GM18907 (cell line): ENCODE data around the gene HLA-G.
"Not testable (repeated sequence)": the region's sequence is repeated elsewhere in the genome, so short reads cannot be mapped to it uniquely, and the experiment has no call there.

Source experiments
- ATAC-seq: cut with Tn5 transposase; IDR thresholded peaks from one replicate; pipeline ENCODE4 v1.9.1; 2021; ENCODE audit warnings: mild to moderate bottlenecking, moderate library complexity; ENCODE audit not compliant: unreplicated experiment

HLA-G gene

GRCh38 chr6:29827579-29828470 lies at the start of gene HLA-G:
TSS of gene HLA-G (plus strand) at chr6:29827825. CDS start at chr6:29827845, 20 bp downstream.
- no peak for ATAC-seq

GRCh38 chr6:29780019-29780698 lies 47.5 kb upstream of the HLA-G start:
- not testable (repeated sequence) for ATAC-seq

- no peak for ATAC-seq
Observed at GRCh38 chr6:29789176-29789575, 38.4 kb upstream of the HLA-G start.

GRCh38 chr6:29790626-29791025 lies 37.0 kb upstream of the HLA-G start:
- ATAC-seq, result no peak

DNA sequence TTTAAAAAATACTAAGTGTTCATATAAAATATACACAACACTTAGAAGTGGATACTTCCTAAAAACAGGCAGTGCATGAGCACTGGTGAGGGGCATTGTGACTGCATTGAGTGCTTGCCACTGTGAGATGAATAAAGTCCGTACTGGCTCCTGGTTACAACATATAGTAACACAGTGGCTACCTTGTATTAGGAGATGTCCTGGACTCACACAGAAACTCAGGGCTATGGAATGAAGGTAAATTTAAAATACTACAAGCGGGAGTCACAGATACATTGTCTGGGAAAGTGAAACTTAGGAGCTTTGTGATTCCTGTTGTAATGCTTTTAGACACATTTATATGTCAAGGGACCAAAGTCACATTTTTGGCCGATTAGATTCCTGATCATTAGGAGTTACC lies 36.5 kb upstream of the HLA-G start:
- no peak for ATAC-seq

DNA sequence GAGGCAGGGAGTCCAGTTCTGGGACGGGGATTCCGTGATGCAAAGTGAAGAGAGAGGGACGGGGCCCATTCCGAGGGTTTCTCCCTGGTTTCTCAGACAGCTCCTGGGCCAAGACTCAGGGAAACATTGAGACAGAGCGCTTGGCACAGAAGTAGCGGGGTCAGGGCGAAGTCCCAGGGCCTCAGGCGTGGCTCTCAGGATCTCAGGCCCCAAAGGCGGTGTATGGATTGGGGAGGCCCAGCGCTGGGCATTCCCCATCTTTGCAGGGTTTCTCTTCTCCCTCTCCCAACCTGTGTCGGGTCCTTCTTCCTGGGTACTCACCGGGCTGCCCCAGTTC lies 35.9 kb upstream of the HLA-G start:
- ATAC-seq, result no peak

DNA sequence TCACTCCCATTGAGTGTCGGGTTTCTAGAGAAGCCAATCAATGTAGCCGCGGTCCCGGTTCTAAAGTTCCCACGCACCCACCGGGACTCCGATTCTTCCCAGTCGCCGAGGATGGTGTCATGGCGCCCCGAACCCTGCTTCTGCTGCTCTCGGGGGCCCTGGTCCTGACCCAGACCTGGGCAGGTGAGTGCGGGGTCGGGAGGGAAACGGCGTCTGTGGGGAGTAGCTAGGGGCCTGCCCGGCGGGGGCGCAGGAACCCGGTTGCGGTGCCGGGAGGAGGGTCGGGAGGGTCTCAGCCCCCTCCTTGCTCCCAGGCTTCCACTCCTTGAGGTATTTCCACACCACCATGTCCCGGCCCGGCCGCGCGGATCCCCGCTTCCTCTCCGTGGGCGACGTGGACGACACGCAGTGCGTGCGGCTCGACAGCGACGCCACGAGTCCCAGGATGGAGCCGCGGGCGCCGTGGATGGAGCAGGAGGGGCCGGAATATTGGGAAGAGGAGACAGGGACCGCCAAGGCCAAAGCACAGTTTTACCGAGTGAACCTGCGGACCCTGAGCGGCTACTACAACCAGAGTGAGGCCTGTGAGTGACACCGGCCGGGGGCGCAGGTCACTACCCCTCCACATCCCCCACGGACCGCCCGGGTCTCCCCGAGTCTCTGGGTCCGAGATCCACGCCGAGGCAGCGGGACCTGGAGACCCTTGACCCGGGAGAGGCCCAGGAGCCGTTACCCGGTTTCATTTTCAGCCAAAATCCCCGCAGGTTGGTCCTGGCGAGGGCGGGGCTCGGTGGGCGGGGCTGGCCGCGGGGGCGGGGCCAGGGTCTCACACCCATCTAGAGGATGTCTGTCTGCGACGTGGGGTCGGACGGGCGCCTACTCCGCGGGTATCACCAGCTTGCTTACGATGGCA lies 35.2 kb upstream of the HLA-G start:
- no peak for ATAC-seq

- ATAC-seq, result no peak
Observed at GRCh38 chr6:29793036-29793356, 34.6 kb upstream of the HLA-G start.

DNA sequence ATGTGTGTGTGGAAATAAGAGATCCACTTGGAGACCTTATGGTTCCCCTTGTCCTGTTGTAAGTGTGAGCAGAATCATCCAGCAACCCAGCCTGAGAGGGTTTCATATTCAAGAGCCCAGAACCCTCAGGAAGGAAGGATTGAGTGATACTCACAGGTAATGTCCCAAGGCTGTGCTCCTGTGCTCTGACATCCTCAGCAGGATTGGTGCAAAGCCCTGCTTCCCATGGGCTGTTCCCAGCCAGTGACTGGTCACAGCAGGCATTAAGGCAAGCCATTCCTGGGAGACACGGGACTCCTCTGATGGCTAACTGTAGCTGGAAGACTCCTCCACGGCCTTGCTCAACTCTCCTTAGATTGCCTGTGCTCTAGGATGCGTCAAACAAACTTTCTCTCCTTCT lies 33.8 kb upstream of the HLA-G start:
- no peak for ATAC-seq

GRCh38 chr6:29796026-29796425 lies 31.6 kb upstream of the HLA-G start:
- ATAC-seq, result no peak

GRCh38 chr6:29797135-29797534 lies 30.5 kb upstream of the HLA-G start:
- ATAC-seq, result no peak

DNA sequence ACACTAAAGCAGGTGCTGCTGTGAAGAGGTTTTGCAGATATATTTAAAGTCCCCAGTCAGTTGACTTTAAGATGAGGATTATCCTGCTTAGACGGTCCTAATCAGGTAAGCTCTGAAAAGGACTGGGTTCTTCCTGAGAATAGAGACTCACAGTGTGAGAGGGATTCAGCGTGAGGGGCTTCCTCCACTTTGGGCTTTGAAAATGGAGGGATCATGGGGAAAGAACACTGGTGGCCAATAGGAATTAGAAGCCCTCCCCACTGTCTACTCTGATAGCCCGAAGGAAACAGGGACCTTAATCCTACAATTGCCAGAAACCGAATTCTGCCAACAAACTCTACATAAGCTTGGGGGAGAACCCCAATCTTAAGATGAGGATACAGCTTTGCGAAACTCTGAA lies 29.7 kb upstream of the HLA-G start:
- ATAC-seq, result no peak

DNA sequence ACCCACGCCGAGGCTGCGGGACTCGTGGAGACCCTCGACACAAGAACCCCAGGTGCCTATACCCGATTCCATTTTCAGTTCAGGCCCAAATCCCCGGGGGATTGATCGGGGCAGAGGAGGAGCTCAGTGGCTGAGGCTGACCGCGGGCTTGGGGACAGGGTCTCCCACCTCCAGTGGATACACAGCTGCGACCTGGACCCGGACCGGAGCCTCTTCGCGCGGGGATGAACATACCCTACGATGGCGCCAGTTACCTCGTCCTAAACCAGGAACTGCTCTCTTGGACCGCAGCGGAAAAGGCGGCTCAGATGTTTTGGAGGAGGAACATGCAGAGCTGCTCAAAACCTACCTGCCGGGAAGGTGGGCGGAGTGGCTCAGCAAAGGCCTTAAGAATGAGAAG lies 27.4 kb upstream of the HLA-G start:
- no peak for ATAC-seq

DNA sequence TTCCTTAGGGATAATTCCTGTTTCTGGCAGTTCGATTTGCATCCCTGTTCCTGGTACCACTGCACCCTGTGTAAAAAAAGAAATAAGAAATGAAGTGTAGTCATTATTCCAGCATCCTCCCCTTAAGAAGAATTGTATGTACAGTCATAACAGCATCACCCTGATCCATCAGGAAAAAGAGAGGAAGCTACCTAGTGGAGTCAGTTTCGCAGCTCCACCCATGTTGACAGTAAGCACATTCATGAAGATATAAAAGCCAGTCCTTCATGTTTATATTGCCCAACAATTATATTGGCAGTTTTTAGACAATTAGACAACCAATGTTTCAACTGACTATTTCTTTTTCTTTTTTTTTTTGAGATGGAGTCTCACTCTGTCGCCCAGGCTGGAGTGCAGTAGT lies 21.2 kb upstream of the HLA-G start:
- no peak for ATAC-seq

DNA sequence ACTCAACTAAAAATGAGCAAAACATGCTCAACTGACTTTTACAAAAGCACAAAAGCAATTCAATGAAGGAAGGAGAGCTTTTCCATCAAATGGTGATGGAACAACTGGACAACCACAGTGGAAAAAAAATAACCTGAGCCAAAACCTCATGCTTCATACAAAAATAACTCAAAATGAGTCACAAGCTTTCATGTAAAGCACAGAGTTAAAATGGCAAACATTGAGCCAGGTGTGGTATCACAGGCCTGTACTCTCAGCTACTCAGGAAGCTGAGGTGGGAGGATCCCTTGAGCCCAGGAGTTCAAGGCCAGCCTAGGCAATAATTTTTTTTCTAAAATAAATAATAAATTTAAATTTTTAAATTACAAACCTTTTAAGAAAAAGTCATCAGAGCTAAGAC lies 18.4 kb upstream of the HLA-G start:
- no peak for ATAC-seq

- no peak for ATAC-seq
Observed at GRCh38 chr6:29810371-29810770, 17.3 kb upstream of the HLA-G start.

GRCh38 chr6:29811377-29811776 lies 16.2 kb upstream of the HLA-G start:
- no peak for ATAC-seq

DNA sequence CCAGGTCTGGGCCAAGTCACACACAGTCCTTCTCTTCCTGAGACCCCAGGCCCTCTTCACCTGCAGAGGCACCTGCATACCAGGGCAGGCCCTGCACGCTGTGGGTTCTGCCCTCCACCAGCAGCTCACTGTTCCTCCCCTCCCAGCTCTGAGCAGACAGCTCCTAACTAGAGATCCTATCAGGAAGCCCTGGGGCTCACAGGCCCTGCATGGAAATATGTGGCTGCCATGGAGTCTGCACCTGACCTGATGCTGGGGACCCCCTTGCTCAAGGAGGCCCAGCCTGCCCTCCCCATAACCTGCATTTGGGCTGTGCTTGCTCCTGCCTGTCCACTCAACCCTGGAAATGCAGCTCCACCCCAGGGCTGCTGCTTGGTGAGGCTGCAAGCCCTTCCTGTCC lies 14.6 kb upstream of the HLA-G start:
- no peak for ATAC-seq

DNA sequence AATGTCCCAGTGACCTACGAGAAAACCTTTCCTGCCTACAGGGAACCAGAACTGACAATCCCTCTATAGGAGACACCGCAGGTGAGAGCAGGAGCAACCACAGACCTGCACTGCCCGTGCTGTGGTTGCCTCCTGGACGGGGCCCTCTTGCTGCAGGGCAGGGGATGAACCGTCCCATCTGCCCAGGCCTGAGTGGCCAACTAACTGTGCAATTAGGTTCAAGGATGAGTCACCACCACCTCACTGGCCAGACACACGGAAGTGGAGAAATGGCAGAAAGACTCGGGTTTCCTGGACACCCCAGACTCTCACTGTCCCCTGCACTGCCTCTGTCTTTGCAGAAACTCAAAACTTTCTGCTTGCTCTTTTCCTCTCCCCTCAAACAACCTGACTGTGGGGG lies 13.8 kb upstream of the HLA-G start:
- ATAC-seq, result no peak

GRCh38 chr6:29814379-29815117 lies 13.1 kb upstream of the HLA-G start:
- ATAC-seq, result no peak
